Neural cell (in vitro differentiated cells): ENCODE measurements around the gene SSR2.
"Not testable (repeated sequence)": the region's sequence is repeated elsewhere in the genome, so short reads cannot be mapped to it uniquely, and the experiment has no call there.

Source experiments
- EP300 ChIP-seq: fragments of 450-650 bp; conservative IDR thresholded peaks from 2 replicates; pipeline ENCODE4 v1.6.1; 2014; ENCODE audit warnings: antibody characterized with exemption, mild to moderate bottlenecking, moderate library complexity; ENCODE audit not compliant: poor library complexity, severe bottlenecking
- POLR2AphosphoS5 ChIP-seq: IDR thresholded peaks from 2 replicates; pipeline ENCODE4 v1.6.1; 2012
- RAD21 ChIP-seq: fragments of 450-650 bp; conservative IDR thresholded peaks from 2 replicates; pipeline ENCODE4 v1.6.1; 2014; ENCODE audit warnings: antibody characterized with exemption, mild to moderate bottlenecking, moderate library complexity
- TF ChIP-seq, protein P1 (sequence below): fragments of 450-650 bp; IDR thresholded peaks from 2 replicates; pipeline ENCODE4 v1.5.1; 2014; ENCODE audit warnings: antibody characterized with exemption, mild to moderate bottlenecking, moderate library complexity; ENCODE audit not compliant: poor library complexity, severe bottlenecking
- TF ChIP-seq, protein P2 (sequence below): IDR thresholded peaks from 2 replicates; pipeline ENCODE4 v1.6.1; 2012; ENCODE audit warnings: borderline replicate concordance

DNA sequence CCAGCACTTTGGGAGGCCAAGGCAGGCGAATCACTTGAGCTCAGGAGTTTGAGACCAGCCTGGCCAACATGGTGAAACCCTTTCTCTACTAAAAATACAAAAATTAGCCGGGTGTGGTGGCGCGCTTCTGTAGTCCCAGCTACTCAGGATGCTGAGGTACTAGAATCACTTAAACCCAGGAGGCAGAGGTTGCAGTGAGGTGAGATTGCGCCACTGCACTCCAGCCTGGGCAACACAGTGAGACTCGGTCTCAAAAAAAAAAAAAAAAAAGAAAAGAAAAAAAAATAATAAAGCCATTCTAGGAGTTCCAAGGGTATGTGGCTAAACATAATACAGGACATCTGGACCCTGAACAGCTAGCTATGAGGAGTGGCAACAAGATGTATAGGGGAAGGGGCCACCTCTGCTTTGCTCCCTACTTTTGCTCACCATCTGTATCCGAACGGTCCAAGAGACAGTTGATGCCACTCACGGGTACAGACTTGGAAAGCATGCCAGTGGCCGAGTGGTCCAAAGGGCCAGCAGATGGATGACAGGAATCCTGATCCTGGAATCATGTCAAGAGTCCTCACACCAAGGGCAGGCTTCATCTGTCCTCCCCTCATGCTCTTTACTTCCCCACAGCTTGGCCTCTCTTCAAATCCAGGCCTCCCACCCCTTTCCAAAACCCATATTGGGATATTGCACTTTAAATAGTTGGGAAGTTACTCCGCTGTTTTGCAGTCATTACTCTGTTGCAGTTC is 35.7 kb downstream of the SSR2 start:
- not testable (repeated sequence) for TF ChIP-seq EP300, RAD21, POLR2AphosphoS5
- TF ChIP-seq, protein P1, sequence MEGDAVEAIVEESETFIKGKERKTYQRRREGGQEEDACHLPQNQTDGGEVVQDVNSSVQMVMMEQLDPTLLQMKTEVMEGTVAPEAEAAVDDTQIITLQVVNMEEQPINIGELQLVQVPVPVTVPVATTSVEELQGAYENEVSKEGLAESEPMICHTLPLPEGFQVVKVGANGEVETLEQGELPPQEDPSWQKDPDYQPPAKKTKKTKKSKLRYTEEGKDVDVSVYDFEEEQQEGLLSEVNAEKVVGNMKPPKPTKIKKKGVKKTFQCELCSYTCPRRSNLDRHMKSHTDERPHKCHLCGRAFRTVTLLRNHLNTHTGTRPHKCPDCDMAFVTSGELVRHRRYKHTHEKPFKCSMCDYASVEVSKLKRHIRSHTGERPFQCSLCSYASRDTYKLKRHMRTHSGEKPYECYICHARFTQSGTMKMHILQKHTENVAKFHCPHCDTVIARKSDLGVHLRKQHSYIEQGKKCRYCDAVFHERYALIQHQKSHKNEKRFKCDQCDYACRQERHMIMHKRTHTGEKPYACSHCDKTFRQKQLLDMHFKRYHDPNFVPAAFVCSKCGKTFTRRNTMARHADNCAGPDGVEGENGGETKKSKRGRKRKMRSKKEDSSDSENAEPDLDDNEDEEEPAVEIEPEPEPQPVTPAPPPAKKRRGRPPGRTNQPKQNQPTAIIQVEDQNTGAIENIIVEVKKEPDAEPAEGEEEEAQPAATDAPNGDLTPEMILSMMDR = not testable (repeated sequence)
- TF ChIP-seq, protein P2, sequence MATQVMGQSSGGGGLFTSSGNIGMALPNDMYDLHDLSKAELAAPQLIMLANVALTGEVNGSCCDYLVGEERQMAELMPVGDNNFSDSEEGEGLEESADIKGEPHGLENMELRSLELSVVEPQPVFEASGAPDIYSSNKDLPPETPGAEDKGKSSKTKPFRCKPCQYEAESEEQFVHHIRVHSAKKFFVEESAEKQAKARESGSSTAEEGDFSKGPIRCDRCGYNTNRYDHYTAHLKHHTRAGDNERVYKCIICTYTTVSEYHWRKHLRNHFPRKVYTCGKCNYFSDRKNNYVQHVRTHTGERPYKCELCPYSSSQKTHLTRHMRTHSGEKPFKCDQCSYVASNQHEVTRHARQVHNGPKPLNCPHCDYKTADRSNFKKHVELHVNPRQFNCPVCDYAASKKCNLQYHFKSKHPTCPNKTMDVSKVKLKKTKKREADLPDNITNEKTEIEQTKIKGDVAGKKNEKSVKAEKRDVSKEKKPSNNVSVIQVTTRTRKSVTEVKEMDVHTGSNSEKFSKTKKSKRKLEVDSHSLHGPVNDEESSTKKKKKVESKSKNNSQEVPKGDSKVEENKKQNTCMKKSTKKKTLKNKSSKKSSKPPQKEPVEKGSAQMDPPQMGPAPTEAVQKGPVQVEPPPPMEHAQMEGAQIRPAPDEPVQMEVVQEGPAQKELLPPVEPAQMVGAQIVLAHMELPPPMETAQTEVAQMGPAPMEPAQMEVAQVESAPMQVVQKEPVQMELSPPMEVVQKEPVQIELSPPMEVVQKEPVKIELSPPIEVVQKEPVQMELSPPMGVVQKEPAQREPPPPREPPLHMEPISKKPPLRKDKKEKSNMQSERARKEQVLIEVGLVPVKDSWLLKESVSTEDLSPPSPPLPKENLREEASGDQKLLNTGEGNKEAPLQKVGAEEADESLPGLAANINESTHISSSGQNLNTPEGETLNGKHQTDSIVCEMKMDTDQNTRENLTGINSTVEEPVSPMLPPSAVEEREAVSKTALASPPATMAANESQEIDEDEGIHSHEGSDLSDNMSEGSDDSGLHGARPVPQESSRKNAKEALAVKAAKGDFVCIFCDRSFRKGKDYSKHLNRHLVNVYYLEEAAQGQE = not testable (repeated sequence)
